CD14-positive monocyte (primary cell): ENCODE measurements around the gene BAD. TPM values are rescaled to one million over a fixed set of nuclear protein-coding genes. Genes with fewer than 3 reads are reported as not detected.

Experiments
- DNase-seq, 3 donors: peaks; one replicate each; pipeline ENCODE4 v3.0.0-alpha.2; 2011 to 2022
- H2AFZ ChIP-seq: 2 replicates; pipeline ENCODE4 v1.6.0; 2012; ENCODE audit warnings: mild to moderate bottlenecking, low read depth, low read length, inconsistent platforms; ENCODE audit not compliant: insufficient read depth, poor library complexity, severe bottlenecking
- H3K27ac ChIP-seq, 2 donors: 1 replicate in 1 of 2; 2 replicates in 1 of 2; pipeline ENCODE4 v1.5.1; 2012 to 2013; ENCODE audit warnings: low read length in 2 of 2, control low read depth in 1 of 2, inconsistent platforms in 1 of 2, low read depth in 1 of 2, mild to moderate bottlenecking in 1 of 2
- H3K27me3 ChIP-seq, 2 donors: one replicate each; pipeline versions ENCODE4 v1.6.0 to v1.6.1; 2011 to 2013; ENCODE audit warnings: low read length in 2 of 2; ENCODE audit not compliant: control insufficient read depth in 2 of 2, insufficient read depth in 2 of 2
- H3K36me3 ChIP-seq, 2 donors: replicated peaks in 1 of 2; 1 replicate in 1 of 2; 2 replicates in 1 of 2; pipeline versions ENCODE4 v1.5.1 to v1.6.1; 2012 to 2013; ENCODE audit warnings: low read length in 2 of 2, control low read depth in 1 of 2, inconsistent platforms in 1 of 2, mild to moderate bottlenecking in 1 of 2; ENCODE audit not compliant: insufficient read depth in 2 of 2, control insufficient read depth in 1 of 2
- H3K4me1 ChIP-seq, 2 donors: 1 replicate in 1 of 2; 2 replicates in 1 of 2; pipeline versions ENCODE4 v1.5.1 to v1.6.1; 2012 to 2013; ENCODE audit warnings: low read length in 2 of 2, control low read depth in 1 of 2, inconsistent platforms in 1 of 2, mild to moderate bottlenecking in 1 of 2, moderate library complexity in 1 of 2; ENCODE audit not compliant: insufficient read depth in 2 of 2, control insufficient read depth in 1 of 2
- H3K4me2 ChIP-seq: replicated peaks from 2 replicates; pipeline ENCODE3; 2012; ENCODE audit warnings: low read length, moderate library complexity, mild to moderate bottlenecking; ENCODE audit not compliant: poor library complexity, severe bottlenecking; ENCODE audit errors: extremely low read depth
- H3K4me3 ChIP-seq, 3 experiments: fragments of 200-600 bp in 1 of 3; sonication (generic) in 1 of 3; replicated peaks in 1 of 3; 1 replicate in 2 of 3; 2 replicates in 1 of 3; pipeline ENCODE4 v1.5.1; 2011 to 2013; ENCODE audit warnings: low read length in 3 of 3, mild to moderate bottlenecking in 3 of 3, control low read depth in 2 of 3, low read depth in 2 of 3, inconsistent platforms in 1 of 3, moderate library complexity in 1 of 3
- H3K79me2 ChIP-seq: 2 replicates; pipeline ENCODE4 v1.6.0; 2012; ENCODE audit warnings: mild to moderate bottlenecking, control low read depth, inconsistent platforms, low read length, moderate library complexity; ENCODE audit not compliant: insufficient read depth
- H3K9ac ChIP-seq: 2 replicates; pipeline ENCODE4 v1.6.0; 2017; ENCODE audit warnings: low read length, mild to moderate bottlenecking; ENCODE audit not compliant: insufficient read depth, poor library complexity, severe bottlenecking
- H3K9me3 ChIP-seq, 2 donors: replicated peaks in 1 of 2; 1 replicate in 1 of 2; 2 replicates in 1 of 2; pipeline versions ENCODE4 v1.5.1 to v1.6.1; 2012 to 2013; ENCODE audit warnings: low read length in 2 of 2, control low read depth in 1 of 2; ENCODE audit not compliant: control insufficient read depth in 1 of 2, insufficient read depth in 1 of 2
- H4K20me1 ChIP-seq: 2 replicates; pipeline ENCODE4 v1.6.0; 2012; ENCODE audit warnings: mild to moderate bottlenecking, low read length, control low read depth, moderate library complexity; ENCODE audit not compliant: insufficient read depth
- H3K27ac Mint-ChIP-seq, 7 donors: one replicate each; pipeline ENCODE4 v1.8.0; 2020; ENCODE audit warnings: mild to moderate bottlenecking in 7 of 7, mixed read lengths in 7 of 7, moderate library complexity in 6 of 7, inconsistent platforms in 2 of 7
- H3K27me3 Mint-ChIP-seq, 3 donors: one replicate each; pipeline ENCODE4 v1.8.0; 2021 to 2022; ENCODE audit warnings: low read depth in 3 of 3, mild to moderate bottlenecking in 3 of 3, mixed read lengths in 3 of 3, moderate library complexity in 3 of 3, inconsistent platforms in 1 of 3
- H3K36me3 Mint-ChIP-seq, 2 donors: one replicate each; pipeline ENCODE4 v1.8.0; 2020; ENCODE audit warnings: mixed read lengths in 2 of 2, inconsistent platforms in 1 of 2, mild to moderate bottlenecking in 1 of 2
- H3K4me1 Mint-ChIP-seq: one replicate; pipeline ENCODE4 v1.8.0; 2020; ENCODE audit warnings: mild to moderate bottlenecking, mixed read lengths
- H3K4me3 Mint-ChIP-seq, 2 donors: one replicate each; pipeline ENCODE4 v1.8.0; 2020; ENCODE audit warnings: mild to moderate bottlenecking in 2 of 2, mixed read lengths in 2 of 2, moderate library complexity in 1 of 2
- H3K9me3 Mint-ChIP-seq, 7 donors: one replicate each; pipeline ENCODE4 v1.8.0; 2020 to 2022; ENCODE audit warnings: mixed read lengths in 7 of 7, mild to moderate bottlenecking in 6 of 7, moderate library complexity in 6 of 7, inconsistent platforms in 2 of 7
- WGBS: methylation state at CpG from one replicate; pipeline ENCODE4 v1.1.5; 2013; ENCODE audit warnings: missing lambda C conversion rate; ENCODE audit not compliant: insufficient coverage; 5-methylcytosine and 5-hydroxymethylcytosine counted together
- intact Hi-C, 2 donors: fragments of 100-400 bp; cut with micrococcal nuclease; formaldehyde crosslinking; loops; one replicate each; pipeline versions ENCODE4 v1.15.0 to v1.15.1; 2023
- polyA plus RNA-seq, 3 donors: library from polyadenylated mRNA; depleted of rRNA in 1 of 3; unstranded in 2 of 3; stranded (reverse) in 1 of 3; fragments of 300-500 nt in 2 of 3; fragments of >200 nt in 1 of 3; fragmentation: Illumina TruSeq in 2 of 3; gene quantifications; 1 replicate in 2 of 3; 2 replicates in 1 of 3; pipeline ENCODE4 v1.2.3, GENCODE V29; 2012 to 2021
- small RNA-seq: library from RNA; depleted of rRNA; stranded (forward); fragments of <200 nt; gene quantifications from one replicate; pipeline ENCODE3, GENCODE V24; 2012; ENCODE audit warnings: low read depth; ENCODE audit not compliant: insufficient read length
- TF ChIP-seq, protein P1 (sequence below): fragments of 200-600 bp; IDR thresholded peaks from one replicate; pipeline ENCODE4 v1.8.0; 2022; ENCODE audit warnings: antibody characterized with exemption, mild to moderate bottlenecking

Gene BAD
- polyA plus RNA-seq, 3 donors: 21.1 to 63.2 (median 48.7) TPM

GRCh38 chr11:64220798-64221197 lies 63.7 kb downstream of the BAD start:
- Mint-ChIP-seq H3K36me3 (peaks cover 61 to 78% of the 10 kb centered on the region in 2 donors), H3K4me3 (no peak overlapping the region), H3K4me1 (peaks cover 16% of the 10 kb centered on the region), H3K9me3 (peaks cover 0 to 2% (median 0%) of the 10 kb centered on the region in 7 donors), H3K27ac (no peak overlapping the region), H3K27me3 (no peaks in the 10 kb centered on the region)
- Histone ChIP-seq H4K20me1 (peaks cover 87% of the 10 kb centered on the region), H3K4me2 (no peak overlapping the region), H3K9me3 (no peaks in the 10 kb centered on the region), H3K27me3 (no peaks in the 10 kb centered on the region), H3K4me1 (peaks cover 13 to 19% of the 10 kb centered on the region in 2 donors), H3K4me3 (no peak overlapping the region), H3K9ac (no peak overlapping the region), H2AFZ (no peak overlapping the region), H3K27ac (no peak overlapping the region), H3K36me3 (peaks cover 70 to 78% of the 10 kb centered on the region in 2 donors), H3K79me2 (peaks cover 30% of the 10 kb centered on the region)
- TF ChIP-seq, protein P1, sequence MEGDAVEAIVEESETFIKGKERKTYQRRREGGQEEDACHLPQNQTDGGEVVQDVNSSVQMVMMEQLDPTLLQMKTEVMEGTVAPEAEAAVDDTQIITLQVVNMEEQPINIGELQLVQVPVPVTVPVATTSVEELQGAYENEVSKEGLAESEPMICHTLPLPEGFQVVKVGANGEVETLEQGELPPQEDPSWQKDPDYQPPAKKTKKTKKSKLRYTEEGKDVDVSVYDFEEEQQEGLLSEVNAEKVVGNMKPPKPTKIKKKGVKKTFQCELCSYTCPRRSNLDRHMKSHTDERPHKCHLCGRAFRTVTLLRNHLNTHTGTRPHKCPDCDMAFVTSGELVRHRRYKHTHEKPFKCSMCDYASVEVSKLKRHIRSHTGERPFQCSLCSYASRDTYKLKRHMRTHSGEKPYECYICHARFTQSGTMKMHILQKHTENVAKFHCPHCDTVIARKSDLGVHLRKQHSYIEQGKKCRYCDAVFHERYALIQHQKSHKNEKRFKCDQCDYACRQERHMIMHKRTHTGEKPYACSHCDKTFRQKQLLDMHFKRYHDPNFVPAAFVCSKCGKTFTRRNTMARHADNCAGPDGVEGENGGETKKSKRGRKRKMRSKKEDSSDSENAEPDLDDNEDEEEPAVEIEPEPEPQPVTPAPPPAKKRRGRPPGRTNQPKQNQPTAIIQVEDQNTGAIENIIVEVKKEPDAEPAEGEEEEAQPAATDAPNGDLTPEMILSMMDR: no peak
- intact Hi-C loops: no loop called here
- WGBS: 95% methylated on average over 12 of the region's 14 CpGs
- peak in 1 of 3 donors; percentile 2 for DNase-seq

- H3K27me3 ChIP-seq: no peaks in the 10 kb centered on the region
- no peak overlapping the region for H3K27ac ChIP-seq
- H3K9me3 ChIP-seq: no peaks in the 10 kb centered on the region
- 98% methylated on average over 17 of the region's 17 CpGs for WGBS
- H4K20me1 ChIP-seq: peaks cover 90% of the 10 kb centered on the region
- H3K36me3 ChIP-seq: peaks cover 75 to 84% of the 10 kb centered on the region in 2 donors
- peak in 1 of 3 donors; percentile 1 for DNase-seq
- H3K9ac ChIP-seq: no peak overlapping the region
- TF ChIP-seq, protein P1: no peak
- no peak overlapping the region for H3K4me3 ChIP-seq
- peaks cover 30% of the 10 kb centered on the region for H3K79me2 ChIP-seq
- H3K36me3 Mint-ChIP-seq: peaks cover 66 to 82% of the 10 kb centered on the region in 2 donors
- H3K4me1 ChIP-seq: peaks cover 8 to 14% of the 10 kb centered on the region in 2 donors
- H3K9me3 Mint-ChIP-seq: peaks cover 0 to 2% (median 0%) of the 10 kb centered on the region in 7 donors
- no peak overlapping the region for H3K4me2 ChIP-seq
- H3K27me3 Mint-ChIP-seq: no peaks in the 10 kb centered on the region
- intact Hi-C loops: no loop called here
- H2AFZ ChIP-seq: no peak overlapping the region
- no peak overlapping the region for H3K4me3 Mint-ChIP-seq
- peaks cover 14% of the 10 kb centered on the region for H3K4me1 Mint-ChIP-seq
- peak overlapping the region in 1 of 7 donors; percentile 45 for H3K27ac Mint-ChIP-seq
Measured at GRCh38 chr11:64220271-64220670, 64.2 kb downstream of the BAD start.

Small RNA genes lying within 50 kb of the gene (small RNA-seq; reads per million reads assigned to genes)
- not detected for gene RF00019

Other genes starting within 250 kb of the BAD start
- not detected for gene FLRT1, start 248.7 kb downstream of the BAD start, polyA plus RNA-seq
- gene MACROD1, start 118.6 kb downstream of the BAD start, polyA plus RNA-seq: 1 to 10 TPM; 1.5 to 2.4 (median 2.2) TPM
- gene STIP1, start 98.5 kb downstream of the BAD start, polyA plus RNA-seq: 10 to 100 TPM; 44.5 to 52.0 (median 51.1) TPM
- 100 to 1,000 TPM; 289 to 421 (median 310) TPM for gene FERMT3, start 77.9 kb downstream of the BAD start, polyA plus RNA-seq
- gene TRPT1, start 58.5 kb downstream of the BAD start, polyA plus RNA-seq: 10 to 100 TPM; 24.8 to 34.6 (median 31.6) TPM
- gene NUDT22, start 58.4 kb downstream of the BAD start, polyA plus RNA-seq: 10 to 100 TPM; 47.9 to 86.1 (median 56.1) TPM
- gene DNAJC4, start 54.1 kb downstream of the BAD start, polyA plus RNA-seq: 10 to 100 TPM; 25.5 to 78.9 (median 32.5) TPM
- 1 to 10 TPM in 1 of 3 donors, under 1 TPM in 1, not detected in 1; 0.40 to 5.6 TPM for gene VEGFB, start 50.1 kb downstream of the BAD start, polyA plus RNA-seq
- 10 to 100 TPM; 38.9 to 80.7 (median 71.1) TPM for gene FKBP2, start 43.6 kb downstream of the BAD start, polyA plus RNA-seq
- 10 to 100 TPM; 11.7 to 40.7 (median 34.2) TPM for gene PPP1R14B, start 37.7 kb downstream of the BAD start, polyA plus RNA-seq
- 10 to 100 TPM in 1 of 3 donors, 1 to 10 TPM in 2; 1.1 to 17.8 (median 1.4) TPM for gene PLCB3, start 33.1 kb downstream of the BAD start, polyA plus RNA-seq
- 10 to 100 TPM in 1 of 3 donors, 1 to 10 TPM in 2; 7.8 to 21.0 (median 9.3) TPM for gene GPR137, start 1.2 kb upstream of the BAD start, polyA plus RNA-seq
- not detected for gene KCNK4, start 6.6 kb upstream of the BAD start, polyA plus RNA-seq
- gene CATSPERZ, start 15.7 kb upstream of the BAD start, polyA plus RNA-seq: not detected
- 10 to 100 TPM; 15.3 to 45.7 (median 18.3) TPM for gene ESRRA, start 20.9 kb upstream of the BAD start, polyA plus RNA-seq
- gene TRMT112, start 32.9 kb upstream of the BAD start, polyA plus RNA-seq: 100 to 1,000 TPM; 162 to 298 (median 254) TPM
- 100 to 1,000 TPM; 136 to 318 (median 286) TPM for gene PRDX5, start 33.5 kb upstream of the BAD start, polyA plus RNA-seq
- gene CCDC88B, start 55.5 kb upstream of the BAD start, polyA plus RNA-seq: 100 to 1,000 TPM in 1 of 3 donors, 10 to 100 TPM in 1, 1 to 10 TPM in 1; 8.2 to 215 (median 18.9) TPM
- gene RPS6KA4, start 74.5 kb upstream of the BAD start, polyA plus RNA-seq: 100 to 1,000 TPM in 1 of 3 donors, 10 to 100 TPM in 2; 16.2 to 110 (median 24.5) TPM